Testis (tissue), 3 donors: ENCODE results near the gene ADCK2. TPM values are rescaled to one million over a fixed set of nuclear protein-coding genes. Genes with fewer than 3 reads are reported as not detected.
A peak's percentile ranks its signal among the peaks of the same experiment; 100 is the strongest.

Source experiments
- DNase-seq: peaks from one replicate; pipeline ENCODE4 v3.0.0-alpha.2; 2019
- H3K27ac ChIP-seq, 2 donors: fragments of 200-600 bp; sonication (generic); one replicate each; pipeline ENCODE4 v1.5.1; 2019
- H3K27me3 ChIP-seq: fragments of 200-600 bp; sonication (generic); one replicate; pipeline ENCODE4 v1.5.1; 2019
- H3K36me3 ChIP-seq: fragments of 200-600 bp; sonication (generic); one replicate; pipeline ENCODE4 v1.5.1; 2017; ENCODE audit warnings: low read depth; ENCODE audit errors: missing control alignments
- H3K4me1 ChIP-seq: fragments of 200-600 bp; sonication (generic); one replicate; pipeline ENCODE4 v1.5.1; 2019
- H3K4me3 ChIP-seq, 2 donors: fragments of 200-600 bp; sonication (generic); one replicate each; pipeline ENCODE4 v1.5.1; 2017 to 2019
- H3K9me3 ChIP-seq: fragments of 200-600 bp; sonication (generic); one replicate; pipeline ENCODE4 v1.5.1; 2017
- POLR2A ChIP-seq: fragments of 450-650 bp; IDR thresholded peaks from one replicate; pipeline ENCODE4 v1.6.1; 2017; ENCODE audit warnings: antibody characterized with exemption, mild to moderate bottlenecking, moderate library complexity
- WGBS, 2 donors: methylation state at CpG; one replicate each; pipeline ENCODE4 v1.1.5; 2018; 5-methylcytosine and 5-hydroxymethylcytosine counted together
- intact Hi-C: fragments of 100-400 bp; cut with DNase I; formaldehyde crosslinking; loops from one replicate; pipeline ENCODE4 v1.15.1; 2023; ENCODE audit warnings: low total_unique reads
- polyA plus RNA-seq: library from polyadenylated mRNA; stranded (reverse); fragments of 350-450 nt; fragmentation: Illumina TruSeq; extraction: RNeasy Lipid Tissue Mini Kit (QIAGEN cat#74804); gene quantifications from one replicate; pipeline ENCODE4 v1.2.3, GENCODE V29; 2014; ENCODE audit warnings: low read depth, low replicate concordance; ENCODE audit not compliant: insufficient read depth
- total RNA-seq, 2 donors: library from RNA; depleted of rRNA; stranded (reverse); fragments of >200 nt; gene quantifications; one replicate each; pipeline ENCODE4 v1.2.3, GENCODE V29; 2016
- TF ChIP-seq, protein P1 (sequence below), 3 experiments: fragments of 450-650 bp in 2 of 3; fragments of 200-600 bp in 1 of 3; sonication (generic) in 1 of 3; IDR thresholded peaks; one replicate each; pipeline ENCODE4 v1.5.1; 2016 to 2019; ENCODE audit warnings: antibody characterized with exemption in 3 of 3, mild to moderate bottlenecking in 2 of 3, moderate library complexity in 1 of 3

ADCK2 gene
- total and polyA plus RNA-seq, 3 donors from 2014 or later = 12.9 to 21.2 (median 20.4) TPM

DNA sequence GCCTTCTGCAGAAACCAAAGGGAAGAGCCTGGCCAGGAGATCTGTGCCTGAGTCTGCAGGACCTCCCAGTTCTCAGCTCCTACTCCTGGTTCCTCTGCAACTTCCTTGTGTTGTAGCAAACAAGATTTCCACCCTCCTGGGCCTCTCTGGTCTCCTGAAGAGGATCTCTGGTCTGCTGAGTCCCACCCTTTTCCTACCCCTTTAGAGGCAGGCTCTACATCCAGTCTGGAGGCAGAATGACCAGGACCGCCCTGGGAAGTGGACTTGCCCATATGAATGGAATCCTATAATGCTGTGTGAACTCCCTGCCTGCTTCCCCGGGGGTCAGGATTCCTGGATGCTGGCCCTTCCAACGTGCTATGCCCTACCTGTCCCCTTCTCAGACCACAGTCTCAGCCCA lies 35.3 kb upstream of the ADCK2 start:
- Histone ChIP-seq H3K36me3 (no peaks in the 10 kb centered on the region), H3K4me1 (peaks cover 17% of the 10 kb centered on the region), H3K27me3 (no peaks in the 10 kb centered on the region), H3K9me3 (no peaks in the 10 kb centered on the region), H3K27ac (no peak overlapping the region), H3K4me3 (no peak overlapping the region)
- DNase-seq = no peak
- 70 to 85% methylated on average over 3 of the region's 3 CpGs for WGBS, 2 donors
- intact Hi-C loops = no loop called here
- TF ChIP-seq POLR2A = no peak
- TF ChIP-seq, protein P1, sequence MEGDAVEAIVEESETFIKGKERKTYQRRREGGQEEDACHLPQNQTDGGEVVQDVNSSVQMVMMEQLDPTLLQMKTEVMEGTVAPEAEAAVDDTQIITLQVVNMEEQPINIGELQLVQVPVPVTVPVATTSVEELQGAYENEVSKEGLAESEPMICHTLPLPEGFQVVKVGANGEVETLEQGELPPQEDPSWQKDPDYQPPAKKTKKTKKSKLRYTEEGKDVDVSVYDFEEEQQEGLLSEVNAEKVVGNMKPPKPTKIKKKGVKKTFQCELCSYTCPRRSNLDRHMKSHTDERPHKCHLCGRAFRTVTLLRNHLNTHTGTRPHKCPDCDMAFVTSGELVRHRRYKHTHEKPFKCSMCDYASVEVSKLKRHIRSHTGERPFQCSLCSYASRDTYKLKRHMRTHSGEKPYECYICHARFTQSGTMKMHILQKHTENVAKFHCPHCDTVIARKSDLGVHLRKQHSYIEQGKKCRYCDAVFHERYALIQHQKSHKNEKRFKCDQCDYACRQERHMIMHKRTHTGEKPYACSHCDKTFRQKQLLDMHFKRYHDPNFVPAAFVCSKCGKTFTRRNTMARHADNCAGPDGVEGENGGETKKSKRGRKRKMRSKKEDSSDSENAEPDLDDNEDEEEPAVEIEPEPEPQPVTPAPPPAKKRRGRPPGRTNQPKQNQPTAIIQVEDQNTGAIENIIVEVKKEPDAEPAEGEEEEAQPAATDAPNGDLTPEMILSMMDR (IDR thresholded peaks at IDR 0.05) = no peak

DNA sequence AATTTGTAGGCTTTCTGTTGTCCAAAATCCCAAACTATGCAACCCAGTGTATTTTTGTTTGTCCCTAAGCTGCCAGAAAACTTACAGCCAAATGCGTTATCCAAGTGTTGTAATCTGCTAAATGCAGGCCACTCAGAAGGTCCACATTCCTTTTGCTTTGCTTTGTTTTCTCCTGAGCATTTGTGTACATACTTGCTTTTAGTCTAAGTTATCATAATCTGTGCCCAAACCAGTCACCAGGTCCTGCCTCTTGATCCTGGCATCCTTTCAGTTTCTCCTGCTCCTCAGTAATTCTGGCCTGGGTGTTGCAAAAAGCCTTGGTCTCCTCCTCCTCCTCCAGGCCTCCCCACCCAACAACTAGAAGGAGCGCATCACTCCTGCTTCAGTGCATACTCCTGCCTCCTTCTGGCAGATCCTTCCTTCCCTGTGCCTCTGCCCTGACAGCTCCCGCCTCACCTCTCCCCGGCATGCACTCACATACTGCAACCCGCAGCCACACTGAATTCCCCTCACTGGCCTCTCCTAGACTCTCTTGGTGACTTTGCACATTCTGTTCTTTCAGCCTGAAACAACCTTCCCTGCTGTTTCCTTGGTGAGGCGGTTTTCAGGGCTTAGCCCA lies 34.5 kb upstream of the ADCK2 start:
- Histone ChIP-seq H3K9me3 (no peaks in the 10 kb centered on the region), H3K4me1 (peaks cover 17% of the 10 kb centered on the region), H3K36me3 (no peaks in the 10 kb centered on the region), H3K4me3 (no peak overlapping the region), H3K27me3 (no peaks in the 10 kb centered on the region), H3K27ac (no peak overlapping the region)
- no peak for DNase-seq
- TF ChIP-seq, protein P1 (IDR thresholded peaks at IDR 0.05) = no peak
- TF ChIP-seq POLR2A = no peak
- WGBS, 2 donors = 47 to 60% methylated on average over 6 of the region's 6 CpGs
- intact Hi-C loops = no loop called here

DNA sequence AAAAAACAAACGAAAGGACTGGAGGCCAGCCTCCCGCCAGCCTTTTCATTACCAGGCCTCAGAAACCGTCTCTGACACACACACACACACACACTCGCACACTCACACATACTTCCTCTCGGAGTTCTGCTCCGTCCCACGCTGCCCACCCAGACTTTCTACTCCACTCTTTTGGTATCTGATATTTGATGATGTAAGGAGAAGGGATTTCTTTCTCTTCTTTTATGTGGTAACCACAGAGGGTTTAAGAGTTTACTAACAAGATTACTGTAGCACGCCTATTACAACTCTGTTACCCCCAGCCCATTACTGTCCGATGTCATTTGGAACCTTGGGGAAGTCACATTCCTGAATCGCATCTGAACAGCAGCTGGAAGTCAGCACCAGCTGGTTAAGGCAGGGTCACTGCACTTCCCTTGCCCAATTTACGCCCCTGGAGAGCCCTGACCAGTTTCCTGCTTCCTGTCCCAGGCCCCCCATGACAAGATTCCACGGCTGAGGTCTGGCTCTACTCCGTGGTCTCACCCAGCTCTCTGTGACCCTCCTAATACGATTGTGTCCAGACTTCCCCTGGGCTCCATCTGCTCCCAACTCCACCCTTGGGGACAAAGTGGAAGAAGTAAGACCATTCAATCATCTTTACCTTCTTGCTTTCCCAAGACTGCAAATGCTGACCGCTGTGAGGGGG lies 33.2 kb upstream of the ADCK2 start:
- Histone ChIP-seq H3K27me3 (no peaks in the 10 kb centered on the region), H3K4me1 (peaks cover 17% of the 10 kb centered on the region), H3K4me3 (peak overlapping the region; percentile 58 to 65), H3K36me3 (no peaks in the 10 kb centered on the region), H3K27ac (peak overlapping the region; percentile 52 to 85), H3K9me3 (no peaks in the 10 kb centered on the region)
- no peak for DNase-seq
- TF ChIP-seq POLR2A = no peak
- TF ChIP-seq, protein P1 (IDR thresholded peaks at IDR 0.05) = no peak
- 12 to 22% methylated on average over 14 to 15 of the region's 15 CpGs for WGBS, 2 donors
- intact Hi-C loops = no loop called here

DNA sequence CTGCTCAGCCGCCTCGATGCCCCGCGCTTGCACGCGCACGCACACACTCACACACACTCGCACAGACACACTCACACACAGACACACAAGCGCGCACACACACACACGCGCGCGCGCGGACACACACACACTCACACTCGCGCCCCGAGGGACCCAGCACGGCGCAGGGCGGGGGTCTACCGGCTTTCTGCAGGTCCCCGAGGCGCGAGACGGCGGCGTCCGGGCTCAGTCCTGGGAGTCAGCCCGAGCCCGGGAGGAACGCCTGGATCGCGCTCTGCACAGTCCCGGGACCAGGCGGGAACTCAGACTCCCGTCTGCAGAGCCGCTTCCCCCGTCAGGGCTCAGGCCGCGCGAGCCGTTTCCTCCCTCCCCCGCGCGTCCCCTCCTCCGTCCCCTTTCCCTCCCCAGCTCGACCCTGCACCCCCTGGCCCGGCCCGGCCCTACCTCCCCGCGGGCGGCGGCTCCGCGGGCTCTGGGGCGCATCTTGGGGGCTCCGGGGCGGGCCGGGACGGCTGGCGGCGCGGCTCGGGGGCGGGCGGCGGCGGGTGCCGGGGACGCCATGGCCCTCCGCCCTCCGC lies 32.6 kb upstream of the ADCK2 start:
- peak overlapping the region; percentile 52 to 85 for H3K27ac ChIP-seq
- no peaks in the 10 kb centered on the region for H3K9me3 ChIP-seq
- peak; percentile 43 for DNase-seq
- peak overlapping the region; percentile 58 to 65 for H3K4me3 ChIP-seq
- intact Hi-C loops = no loop called here
- no peaks in the 10 kb centered on the region for H3K36me3 ChIP-seq
- TF ChIP-seq POLR2A = no peak
- TF ChIP-seq, protein P1 (IDR thresholded peaks at IDR 0.05) = no peak
- H3K4me1 ChIP-seq = peaks cover 17% of the 10 kb centered on the region
- 0% methylated on average over 26 to 44 of the region's 74 CpGs for WGBS, 2 donors
- H3K27me3 ChIP-seq = no peaks in the 10 kb centered on the region
